ENCODE results near the gene WHRN. TPM values are rescaled to one million over a fixed set of nuclear protein-coding genes. Genes with fewer than 3 reads are reported as not detected.

The WHRN gene
- total RNA-seq, 1 donor from 2014 or later: 3.1 TPM

GRCh38 chr9:114529285-114529684 lies 24.0 kb upstream of the WHRN start:
- intact Hi-C loops (cut with DNase I): no loop called here
- DNase-seq (no peak), ATAC-seq (no peak)
- TF ChIP-seq CTCF (IDR thresholded peaks at IDR 0.05): no peak
- no peak overlapping the region for H3K4me3 ChIP-seq
- H3K36me3 ChIP-seq: no peaks in the 10 kb centered on the region
- no peak overlapping the region for H3K27ac ChIP-seq
- no peaks in the 10 kb centered on the region for H3K4me1 ChIP-seq
- no peaks in the 10 kb centered on the region for H3K9me3 ChIP-seq
- H3K27me3 ChIP-seq: peaks cover 1% of the 10 kb centered on the region

GRCh38 chr9:114526807-114527206 lies 21.5 kb upstream of the WHRN start:
- no peak for ATAC-seq
- intact Hi-C loops (cut with DNase I): no loop called here

GRCh38 chr9:114525513-114525912 lies 20.2 kb upstream of the WHRN start:
- Histone ChIP-seq H3K4me1 (no peaks in the 10 kb centered on the region), H3K4me3 (no peak overlapping the region), H3K27ac (no peak overlapping the region), H3K27me3 (peaks cover 10% of the 10 kb centered on the region), H3K9me3 (no peaks in the 10 kb centered on the region), H3K36me3 (no peaks in the 10 kb centered on the region)
- intact Hi-C loops (cut with DNase I): no loop called here
- no peak for ATAC-seq
- DNase-seq: no peak
- no peak for TF ChIP-seq CTCF (IDR thresholded peaks at IDR 0.05)

More at GRCh38 chr9:114526807-114527206, 21.5 kb upstream of the WHRN start:
- no peaks in the 10 kb centered on the region for H3K9me3 ChIP-seq
- no peak for TF ChIP-seq CTCF (IDR thresholded peaks at IDR 0.05)
- no peaks in the 10 kb centered on the region for H3K36me3 ChIP-seq
- no peak for DNase-seq
- H3K4me1 ChIP-seq: no peaks in the 10 kb centered on the region
- no peak overlapping the region for H3K4me3 ChIP-seq
- H3K27me3 ChIP-seq: peaks cover 10% of the 10 kb centered on the region
- H3K27ac ChIP-seq: no peak overlapping the region

- Histone ChIP-seq H3K9me3 (no peaks in the 10 kb centered on the region), H3K36me3 (no peaks in the 10 kb centered on the region), H3K27ac (no peak overlapping the region), H3K4me3 (no peak overlapping the region), H3K4me1 (no peaks in the 10 kb centered on the region), H3K27me3 (peaks cover 10% of the 10 kb centered on the region)
- ATAC-seq: no peak
- intact Hi-C loops (cut with DNase I): no loop called here
- DNase-seq: no peak
- no peak for TF ChIP-seq CTCF (IDR thresholded peaks at IDR 0.05)
These were observed 19.0 kb upstream of the WHRN start for GRCh38 chr9:114524247-114524681.

- Histone ChIP-seq H3K4me3 (no peak overlapping the region), H3K27me3 (peaks cover 12% of the 10 kb centered on the region), H3K36me3 (no peaks in the 10 kb centered on the region), H3K9me3 (no peaks in the 10 kb centered on the region), H3K27ac (no peak overlapping the region), H3K4me1 (no peaks in the 10 kb centered on the region)
- no peak for DNase-seq
- ATAC-seq: no peak
- intact Hi-C loops (cut with DNase I): no loop called here
- TF ChIP-seq CTCF (IDR thresholded peaks at IDR 0.05): no peak
These were observed 17.6 kb upstream of the WHRN start for GRCh38 chr9:114522847-114523246.

- TF ChIP-seq CTCF (IDR thresholded peaks at IDR 0.05): no peak
- Histone ChIP-seq H3K9me3 (no peaks in the 10 kb centered on the region), H3K4me3 (no peak overlapping the region), H3K27me3 (peaks cover 16% of the 10 kb centered on the region), H3K36me3 (no peaks in the 10 kb centered on the region), H3K4me1 (no peaks in the 10 kb centered on the region), H3K27ac (no peak overlapping the region)
- DNase-seq: no peak
- ATAC-seq: no peak
- intact Hi-C loops (cut with DNase I): no loop called here
These were observed 17.0 kb upstream of the WHRN start for GRCh38 chr9:114522286-114522685.
